Breast epithelium (tissue), 3 donors: ENCODE data around the gene GCNT2.

Experiments
- CTCF ChIP-seq, 3 donors: fragments of 450-650 bp; IDR thresholded peaks; one replicate each; pipeline ENCODE4 v1.5.1; 2016 to 2017; ENCODE audit warnings: antibody characterized with exemption in 3 of 3, mild to moderate bottlenecking in 3 of 3, moderate library complexity in 3 of 3
- POLR2A ChIP-seq: fragments of 450-650 bp; IDR thresholded peaks from one replicate; pipeline ENCODE4 v1.6.1; 2016; ENCODE audit warnings: antibody characterized with exemption, mild to moderate bottlenecking, moderate library complexity

GRCh38 chr6:10613077-10613476 lies 91.9 kb downstream of the GCNT2 start:
- no peak for TF ChIP-seq POLR2A
- no peak for TF ChIP-seq CTCF (IDR thresholded peaks at IDR 0.05)
